ENCODE measurements around the gene SHISAL2A.

DNA sequence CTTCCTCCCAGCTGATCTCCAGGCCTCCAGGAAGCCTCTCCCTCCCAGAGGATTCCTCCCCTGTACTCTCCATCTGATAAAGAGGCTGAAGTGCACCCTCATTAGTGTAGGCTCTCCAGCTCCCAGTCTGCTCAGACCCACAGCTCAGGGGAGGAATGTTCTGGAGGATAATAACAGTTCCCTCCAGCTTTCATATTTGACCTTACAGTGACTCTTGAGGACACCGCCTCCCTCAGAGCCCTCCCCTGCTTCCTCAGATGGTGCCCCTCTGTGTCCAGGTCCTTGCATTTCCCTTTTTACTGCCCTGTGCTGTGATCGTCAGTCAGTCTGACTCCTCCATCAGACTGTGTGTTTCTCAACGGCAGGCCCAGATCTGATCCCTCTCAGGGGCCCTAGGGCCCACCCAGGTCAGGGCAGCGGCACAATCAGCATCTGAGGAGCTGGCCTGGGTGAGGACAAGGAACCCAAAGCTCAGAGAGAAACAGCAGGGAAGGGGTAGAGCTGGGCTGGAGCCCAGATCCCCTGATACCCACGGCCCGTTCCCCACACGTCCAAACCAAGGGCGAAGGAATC, 1.1 kb upstream of the SHISAL2A start:
- TF ChIP-seq POLR2A (IDR thresholded peaks at IDR 0.05; ENCODE audit: low read depth, low read length): no peak
- TF ChIP-seq TAF1 (IDR thresholded peaks at IDR 0.05; ENCODE audit: low read depth, low read length): no peak
- TF ChIP-seq POLR2AphosphoS5 (IDR thresholded peaks at IDR 0.05; ENCODE audit: low read depth, low read length): no peak
- no peak for TF ChIP-seq SPI1 (IDR thresholded peaks at IDR 0.05; ENCODE audit: low read depth, low read length)
- no peak for TF ChIP-seq PAX5 (IDR thresholded peaks at IDR 0.05; ENCODE audit: insufficient read depth, low read length, severe bottlenecking)

All from GM12891 (cell line).